Measurements from ENCODE around the gene TSC2.

TSC2 gene

GRCh38 chr16:2072926-2073325, 25.1 kb downstream of the TSC2 start:
- DNase-seq = no peak

GRCh38 chr16:2074071-2074470, 26.3 kb downstream of the TSC2 start:
- no peak for DNase-seq

- no peak for DNase-seq
Observed at GRCh38 chr16:2075631-2076030, 27.8 kb downstream of the TSC2 start.

- no peak for DNase-seq
Observed at GRCh38 chr16:2076072-2076865, 28.5 kb downstream of the TSC2 start.

GRCh38 chr16:2077016-2077415, 29.2 kb downstream of the TSC2 start:
- DNase-seq = no peak

- DNase-seq = no peak
Observed at GRCh38 chr16:2077696-2078095, 29.9 kb downstream of the TSC2 start.

GRCh38 chr16:2078096-2078495, 30.3 kb downstream of the TSC2 start:
- no peak for DNase-seq

- no peak for DNase-seq
Observed at GRCh38 chr16:2078691-2079090, 30.9 kb downstream of the TSC2 start.

- DNase-seq = no peak
Observed at GRCh38 chr16:2079311-2079800, 31.6 kb downstream of the TSC2 start.

- DNase-seq = no peak
Observed at GRCh38 chr16:2079991-2080390, 32.2 kb downstream of the TSC2 start.

GRCh38 chr16:2081201-2082084, 33.7 kb downstream of the TSC2 start:
- no peak for DNase-seq

GRCh38 chr16:2082171-2082982, 34.6 kb downstream of the TSC2 start:
- no peak for DNase-seq

- no peak for DNase-seq
Observed at GRCh38 chr16:2082983-2083364, 35.2 kb downstream of the TSC2 start.

- DNase-seq = no peak
Observed at GRCh38 chr16:2083409-2083808, 35.6 kb downstream of the TSC2 start.

- no peak for DNase-seq
Observed at GRCh38 chr16:2083876-2084780, 36.3 kb downstream of the TSC2 start.

GRCh38 chr16:2084895-2085625, 37.3 kb downstream of the TSC2 start:
- no peak for DNase-seq

GRCh38 chr16:2085669-2086068, 37.9 kb downstream of the TSC2 start:
- no peak for DNase-seq

- no peak for DNase-seq
Observed at GRCh38 chr16:2086106-2086742, 38.4 kb downstream of the TSC2 start.

- no peak for DNase-seq
Observed at GRCh38 chr16:2086812-2087747, 39.3 kb downstream of the TSC2 start.
